PC-3 (cell line): ENCODE measurements around the gene SPR. TPM values are rescaled to one million over a fixed set of nuclear protein-coding genes. Genes with fewer than 3 reads are reported as not detected.

ENCODE experiments used
- ATAC-seq: fragments of 200-7000 bp; cut with Tn5 transposase; 2 replicates; pipeline ENCODE4 v1.9.1; 2020; ENCODE audit warnings: mild to moderate bottlenecking, moderate library complexity
- BruUV-seq: library from RNA; stranded (reverse); fragments of 400-500 nt; replicated peaks from 2 replicates; lab custom pipeline; 2021; lab: Mats Ljungman, UMichigan
- CTCF ChIA-PET: fragments of 300-600 bp; sonication (Branson Sonifier 250); formaldehyde crosslinking; loops from one replicate; lab custom pipeline; 2022; ENCODE audit warnings: antibody characterized with exemption; lab: Charles Lee
- POLR2A ChIA-PET: fragments of 300-600 bp; sonication (Branson Sonifier 250); formaldehyde crosslinking; loops from one replicate; lab custom pipeline; 2022; ENCODE audit warnings: antibody characterized with exemption; ENCODE audit not compliant: unreplicated experiment; lab: Charles Lee
- DNase-seq: peaks from one replicate; pipeline ENCODE4 v3.0.0-alpha.2; 2015
- H2AFZ ChIP-seq: fragments of 300-600 bp; sonication (generic); 2 replicates; pipeline ENCODE4 v1.6.0; 2016; ENCODE audit warnings: antibody characterized with exemption, low read length
- H3F3A ChIP-seq: fragments of 300-600 bp; sonication (generic); one replicate; pipeline ENCODE4 v1.6.0; 2017; ENCODE audit warnings: antibody characterized with exemption, low read length, control low read depth, mild to moderate bottlenecking; ENCODE audit not compliant: unreplicated experiment
- H3K27ac ChIP-seq: fragments of 300-600 bp; sonication (generic); 2 replicates; pipeline ENCODE4 v1.5.1; 2016; ENCODE audit warnings: mild to moderate bottlenecking, low read length
- H3K27me3 ChIP-seq: fragments of 300-600 bp; sonication (generic); 2 replicates; pipeline ENCODE4 v1.6.1; 2016; ENCODE audit warnings: low read length, mixed read lengths
- H3K36me3 ChIP-seq: fragments of 300-600 bp; sonication (generic); 2 replicates; pipeline ENCODE4 v1.6.1; 2016; ENCODE audit warnings: low read depth, mixed run types, low read length, mixed read lengths
- H3K4me1 ChIP-seq: fragments of 300-600 bp; sonication (generic); 2 replicates; pipeline ENCODE4 v1.5.1; 2016; ENCODE audit warnings: low read length; ENCODE audit not compliant: insufficient read depth
- H3K4me2 ChIP-seq: fragments of 300-600 bp; sonication (generic); 2 replicates; pipeline ENCODE4 v1.6.0; 2016; ENCODE audit warnings: low read length
- H3K4me3 ChIP-seq: fragments of 300-600 bp; sonication (generic); 2 replicates; pipeline ENCODE4 v1.5.1; 2016; ENCODE audit warnings: mild to moderate bottlenecking, low read length, mixed read lengths
- H3K79me2 ChIP-seq: fragments of 300-600 bp; sonication (generic); 2 replicates; pipeline ENCODE4 v1.6.1; 2017; ENCODE audit warnings: low read length, mixed read lengths
- H3K9ac ChIP-seq: fragments of 300-600 bp; sonication (generic); 2 replicates; pipeline ENCODE4 v1.6.0; 2016; ENCODE audit warnings: mild to moderate bottlenecking, low read length
- H3K9me2 ChIP-seq: fragments of 300-600 bp; sonication (generic); replicated peaks from 2 replicates; pipeline ENCODE4 v1.6.1; 2016; ENCODE audit warnings: mixed run types, low read length, mixed read lengths
- H3K9me3 ChIP-seq: fragments of 300-600 bp; sonication (generic); 2 replicates; pipeline ENCODE4 v1.6.1; 2016; ENCODE audit warnings: low read length, mixed read lengths
- H4K20me1 ChIP-seq: fragments of 300-600 bp; sonication (generic); 2 replicates; pipeline ENCODE4 v1.6.1; 2016; ENCODE audit warnings: low read length, mixed read lengths
- EZH2 ChIP-seq: fragments of 300-600 bp; sonication (generic); IDR thresholded peaks from one replicate; pipeline ENCODE4 v1.6.1; 2017; ENCODE audit warnings: antibody characterized with exemption, mild to moderate bottlenecking, low read length; ENCODE audit not compliant: unreplicated experiment
- EZH2phosphoT487 ChIP-seq: fragments of 300-600 bp; sonication (generic); IDR thresholded peaks from 2 replicates; pipeline ENCODE4 v1.6.1; 2018; ENCODE audit warnings: mild to moderate bottlenecking, antibody characterized with exemption, low read length, borderline replicate concordance
- intact Hi-C: fragments of 100-400 bp; cut with micrococcal nuclease; formaldehyde crosslinking; loops from 2 replicates; pipeline ENCODE4 v1.9.0; 2023
- total RNA-seq: library from RNA; depleted of rRNA; stranded (reverse); fragments of >200 nt; gene quantifications from 2 replicates; pipeline ENCODE4 v1.2.3, GENCODE V29; 2014
- TF ChIP-seq, protein P1 (sequence below): fragments of 300-600 bp; sonication (generic); conservative IDR thresholded peaks from 2 replicates; pipeline ENCODE4 v1.5.1; 2017; ENCODE audit warnings: antibody characterized with exemption, low read depth, mild to moderate bottlenecking, low read length

SPR gene
- total RNA-seq, 1 experiment from 2014 or later: 69.4 TPM

DNA sequence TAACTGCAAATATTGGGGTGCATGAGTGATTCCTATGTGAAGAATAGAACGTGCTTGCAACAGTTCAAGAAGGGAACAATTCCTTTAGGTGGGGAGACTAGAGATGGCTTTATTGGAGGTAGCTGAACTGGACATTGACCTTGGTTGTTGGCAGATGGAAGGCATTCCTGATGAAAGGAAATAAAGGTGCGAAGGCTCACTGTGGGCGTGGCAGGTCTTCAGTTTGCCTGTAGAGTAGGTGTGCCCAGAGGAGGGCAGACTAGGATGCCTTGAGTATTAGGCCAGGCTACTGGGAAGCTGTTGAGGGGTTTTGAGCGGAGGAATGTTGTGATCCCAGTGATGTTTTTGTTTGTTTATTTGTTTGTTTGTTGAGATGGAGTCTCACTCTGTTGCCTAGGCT lies 2.8 kb downstream of the SPR start:
- Histone ChIP-seq H3F3A (no peaks in the 10 kb centered on the region), H3K27me3 (no peaks in the 10 kb centered on the region), H2AFZ (no peak overlapping the region), H3K4me2 (peak overlapping the region; percentile 24; the same call in 1 of the 2 replicates), H3K9me3 (no peaks in the 10 kb centered on the region), H3K9ac (no peak overlapping the region), H4K20me1 (peaks cover 19% of the 10 kb centered on the region; the same call in 1 of the 2 replicates), H3K4me3 (no peak overlapping the region; the same call in 1 of the 2 replicates), H3K27ac (no peak overlapping the region), H3K79me2 (peaks cover 22% of the 10 kb centered on the region), H3K4me1 (peaks cover 26% of the 10 kb centered on the region), H3K36me3 (no peaks in the 10 kb centered on the region), H3K9me2 (no peaks in the 10 kb centered on the region)
- TF ChIP-seq EZH2phosphoT487 (no peak), EZH2 (no peak)
- TF ChIP-seq, protein P1, sequence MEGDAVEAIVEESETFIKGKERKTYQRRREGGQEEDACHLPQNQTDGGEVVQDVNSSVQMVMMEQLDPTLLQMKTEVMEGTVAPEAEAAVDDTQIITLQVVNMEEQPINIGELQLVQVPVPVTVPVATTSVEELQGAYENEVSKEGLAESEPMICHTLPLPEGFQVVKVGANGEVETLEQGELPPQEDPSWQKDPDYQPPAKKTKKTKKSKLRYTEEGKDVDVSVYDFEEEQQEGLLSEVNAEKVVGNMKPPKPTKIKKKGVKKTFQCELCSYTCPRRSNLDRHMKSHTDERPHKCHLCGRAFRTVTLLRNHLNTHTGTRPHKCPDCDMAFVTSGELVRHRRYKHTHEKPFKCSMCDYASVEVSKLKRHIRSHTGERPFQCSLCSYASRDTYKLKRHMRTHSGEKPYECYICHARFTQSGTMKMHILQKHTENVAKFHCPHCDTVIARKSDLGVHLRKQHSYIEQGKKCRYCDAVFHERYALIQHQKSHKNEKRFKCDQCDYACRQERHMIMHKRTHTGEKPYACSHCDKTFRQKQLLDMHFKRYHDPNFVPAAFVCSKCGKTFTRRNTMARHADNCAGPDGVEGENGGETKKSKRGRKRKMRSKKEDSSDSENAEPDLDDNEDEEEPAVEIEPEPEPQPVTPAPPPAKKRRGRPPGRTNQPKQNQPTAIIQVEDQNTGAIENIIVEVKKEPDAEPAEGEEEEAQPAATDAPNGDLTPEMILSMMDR: no peak
- ChIA-PET CTCF (no interaction called here), POLR2A (interaction anchor here (0.7 kb wide), 1 partner anchor 110 kb away, joined by 9 read pairs; no protein-coding TSS in a partner anchor)
- no TSS peak for BruUV-seq
- intact Hi-C loops: loop anchor here (5.0 kb wide), 2 partner anchors 182 to 1343 kb away; partner anchors contain the start of gene SFXN5
- no peak for ATAC-seq
- DNase-seq: no peak

DNA sequence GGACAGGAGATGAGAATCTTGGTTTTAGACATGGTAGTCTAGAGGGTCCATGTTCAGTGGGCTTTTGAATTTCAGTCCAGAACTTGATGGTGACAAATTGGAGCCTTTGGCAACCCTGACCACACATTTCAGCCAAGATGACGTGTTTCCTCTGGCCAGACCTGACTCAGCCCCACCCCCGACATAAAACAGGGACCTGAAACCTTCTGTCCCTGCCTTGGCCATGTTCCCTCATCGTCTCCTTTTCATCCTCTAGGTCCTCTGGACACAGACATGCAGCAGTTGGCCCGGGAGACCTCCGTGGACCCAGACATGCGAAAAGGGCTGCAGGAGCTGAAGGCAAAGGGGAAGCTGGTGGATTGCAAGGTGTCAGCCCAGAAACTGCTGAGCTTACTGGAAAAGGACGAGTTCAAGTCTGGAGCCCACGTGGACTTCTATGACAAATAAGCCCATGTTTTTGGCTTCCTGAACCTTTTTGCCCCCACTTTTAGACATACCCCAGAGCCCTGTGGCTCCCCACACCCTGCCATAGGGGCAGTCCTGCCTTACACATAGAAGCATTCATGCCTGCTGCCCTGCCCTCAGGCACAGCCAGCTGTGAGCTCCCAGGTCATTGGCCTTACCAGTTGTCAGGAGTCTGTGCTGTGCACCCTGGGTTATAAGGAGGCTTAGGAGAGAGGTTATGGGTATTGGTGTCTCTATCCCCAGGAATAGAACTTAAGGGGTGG lies 4.0 kb downstream of the SPR start:
- CTCF ChIA-PET: interaction anchor here (1.5 kb wide), 1 partner anchor 82 kb away, joined by 5 read pairs; no protein-coding TSS in a partner anchor

More for the DNA sequence above, 4.0 kb downstream of the SPR start:
- Histone ChIP-seq H3K4me2 (no peak overlapping the region), H3K9ac (no peak overlapping the region), H3K9me2 (no peaks in the 10 kb centered on the region), H4K20me1 (peaks cover 19% of the 10 kb centered on the region; the same call in 1 of the 2 replicates), H3K27me3 (no peaks in the 10 kb centered on the region), H3K79me2 (peaks cover 22% of the 10 kb centered on the region), H2AFZ (no peak overlapping the region), H3K4me1 (peaks cover 36% of the 10 kb centered on the region), H3K4me3 (no peak overlapping the region), H3K36me3 (no peaks in the 10 kb centered on the region), H3K27ac (no peak overlapping the region), H3F3A (no peaks in the 10 kb centered on the region), H3K9me3 (no peaks in the 10 kb centered on the region)
- POLR2A ChIA-PET: no interaction called here
- ATAC-seq: no peak
- TF ChIP-seq, protein P1: no peak
- TF ChIP-seq EZH2phosphoT487 (no peak), EZH2 (no peak)
- no TSS peak for BruUV-seq
- no peak for DNase-seq
- intact Hi-C loops: loop anchor here (5.0 kb wide), 1 partner anchor 181 kb away; the partner anchor contains the start of gene SFXN5
